ENCODE results near the gene ZBTB40.

ZBTB40 gene

GRCh38 chr1:22534951-22535350 is 83.3 kb downstream of the ZBTB40 start:
- no peak for DNase-seq (ENCODE audit: low spot score)

- DNase-seq (ENCODE audit: low spot score), result no peak
These were observed 83.7 kb downstream of the ZBTB40 start for GRCh38 chr1:22535399-22535798.

- no peak for DNase-seq (ENCODE audit: low spot score)
These were observed 84.9 kb downstream of the ZBTB40 start for GRCh38 chr1:22536506-22536905.

- no peak for DNase-seq (ENCODE audit: low spot score)
These were observed 85.9 kb downstream of the ZBTB40 start for GRCh38 chr1:22537441-22538139.

- DNase-seq (ENCODE audit: low spot score), result no peak
These were observed 88.0 kb downstream of the ZBTB40 start for GRCh38 chr1:22539510-22540118.

GRCh38 chr1:22540337-22540736 is 88.7 kb downstream of the ZBTB40 start:
- DNase-seq (ENCODE audit: low spot score), result no peak

GRCh38 chr1:22542886-22543285 is 91.2 kb downstream of the ZBTB40 start:
- DNase-seq (ENCODE audit: low spot score), result no peak

GRCh38 chr1:22543679-22544078 is 92.0 kb downstream of the ZBTB40 start:
- no peak for DNase-seq (ENCODE audit: low spot score)

- no peak for DNase-seq (ENCODE audit: low spot score)
These were observed 93.0 kb downstream of the ZBTB40 start for GRCh38 chr1:22544606-22545005.

GRCh38 chr1:22545141-22545540 is 93.5 kb downstream of the ZBTB40 start:
- DNase-seq (ENCODE audit: low spot score), result no peak

GRCh38 chr1:22547186-22547817 is 95.7 kb downstream of the ZBTB40 start:
- DNase-seq (ENCODE audit: low spot score), result no peak

GRCh38 chr1:22547818-22548462 is 96.3 kb downstream of the ZBTB40 start:
- DNase-seq (ENCODE audit: low spot score), result no peak

GRCh38 chr1:22550021-22550420 is 98.4 kb downstream of the ZBTB40 start:
- DNase-seq (ENCODE audit: low spot score), result no peak

- DNase-seq (ENCODE audit: low spot score), result no peak
These were observed 99.9 kb downstream of the ZBTB40 start for GRCh38 chr1:22551591-22551990.

- no peak for DNase-seq (ENCODE audit: low spot score)
These were observed 100.4 kb downstream of the ZBTB40 start for GRCh38 chr1:22552021-22552420.

GRCh38 chr1:22553104-22553880 is 101.6 kb downstream of the ZBTB40 start:
- no peak for DNase-seq (ENCODE audit: low spot score)

GRCh38 chr1:22553991-22554522 is 102.4 kb downstream of the ZBTB40 start:
- DNase-seq (ENCODE audit: low spot score), result no peak

- no peak for DNase-seq (ENCODE audit: low spot score)
These were observed 103.7 kb downstream of the ZBTB40 start for GRCh38 chr1:22555371-22555656.

- DNase-seq (ENCODE audit: low spot score), result no peak
These were observed 104.9 kb downstream of the ZBTB40 start for GRCh38 chr1:22556391-22557104.

GRCh38 chr1:22557341-22557950 is 105.8 kb downstream of the ZBTB40 start:
- no peak for DNase-seq (ENCODE audit: low spot score)
